DOHH2 (cell line): ENCODE data around the gene PRSS56.

Experiments
- CTCF ChIP-seq: fragments of 200-600 bp; sonication (generic); IDR thresholded peaks from one replicate; pipeline ENCODE4 v1.5.1; 2014; ENCODE audit warnings: antibody characterized with exemption, mild to moderate bottlenecking, low read depth, low read length; ENCODE audit not compliant: poor library complexity, severe bottlenecking
- EZH2phosphoT487 ChIP-seq: fragments of 200-600 bp; sonication (generic); IDR thresholded peaks from 2 replicates; pipeline ENCODE4 v1.6.1; 2017; ENCODE audit warnings: borderline replicate concordance, mild to moderate bottlenecking, antibody characterized with exemption, low read length, moderate library complexity, mixed read lengths

GRCh38 chr2:232547991-232548390 is 27.8 kb downstream of the PRSS56 start:
- TF ChIP-seq CTCF (no peak), EZH2phosphoT487 (no peak)
